ENCODE data around the gene HSDL1. TPM values are rescaled to one million over a fixed set of nuclear protein-coding genes. Genes with fewer than 3 reads are reported as not detected.

HSDL1 gene
- total and polyA plus RNA-seq, 2 of the 4 experiments (the other 2 are of a cell fraction), result 11.6 to 18.3 TPM

DNA sequence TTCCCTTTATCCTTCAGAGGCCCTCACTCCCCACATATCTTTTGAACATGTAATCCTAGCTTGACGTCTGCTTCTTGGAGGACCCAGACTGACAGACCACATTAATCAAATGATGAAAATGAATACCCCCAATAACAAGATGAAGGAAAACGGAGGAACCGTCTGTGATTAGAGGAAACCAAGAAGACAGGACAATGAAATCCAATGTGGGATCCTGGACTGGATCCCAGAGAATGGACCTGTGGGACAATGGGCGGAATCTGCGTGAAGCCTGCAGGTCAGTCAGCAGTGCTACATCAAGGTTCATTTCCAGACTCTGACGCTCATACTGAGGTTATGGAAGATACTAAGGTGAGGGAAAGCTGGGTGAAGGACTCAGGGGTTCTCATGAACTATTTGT, 64.2 kb downstream of the HSDL1 start:
- no peak overlapping the region for H3K23ac ChIP-seq (ENCODE audit: low read depth, low read length)
- H3K9me3 ChIP-seq (ENCODE audit: control insufficient read depth, insufficient read depth, low read length), result no peaks in the 10 kb centered on the region
- no peak overlapping the region for H3K4me3 ChIP-seq (ENCODE audit: insufficient read depth, low read depth, low read length)
- TF ChIP-seq MAFK (IDR thresholded peaks at IDR 0.05; ENCODE audit: low read depth, low read length) (no peak), FOS (IDR thresholded peaks at IDR 0.05; ENCODE audit: low read depth, low read length) (no peak), CHD1 (IDR thresholded peaks at IDR 0.05; ENCODE audit: low read depth, low read length) (no peak), CEBPB (IDR thresholded peaks at IDR 0.05; ENCODE audit: low read depth, low read length) (no peak), RAD21 (IDR thresholded peaks at IDR 0.05; ENCODE audit: low read length) (no peak), MXI1 (IDR thresholded peaks at IDR 0.05; ENCODE audit: borderline replicate concordance, low read depth, low read length) (no peak), NFE2L2 (IDR thresholded peaks at IDR 0.05; ENCODE audit: low read depth, low read length) (no peak), SMC3 (IDR thresholded peaks at IDR 0.05; ENCODE audit: low read depth, low read length) (no peak), RFX5 (IDR thresholded peaks at IDR 0.05; ENCODE audit: low read depth, low read length) (no peak)
- TF ChIP-seq, protein P1, sequence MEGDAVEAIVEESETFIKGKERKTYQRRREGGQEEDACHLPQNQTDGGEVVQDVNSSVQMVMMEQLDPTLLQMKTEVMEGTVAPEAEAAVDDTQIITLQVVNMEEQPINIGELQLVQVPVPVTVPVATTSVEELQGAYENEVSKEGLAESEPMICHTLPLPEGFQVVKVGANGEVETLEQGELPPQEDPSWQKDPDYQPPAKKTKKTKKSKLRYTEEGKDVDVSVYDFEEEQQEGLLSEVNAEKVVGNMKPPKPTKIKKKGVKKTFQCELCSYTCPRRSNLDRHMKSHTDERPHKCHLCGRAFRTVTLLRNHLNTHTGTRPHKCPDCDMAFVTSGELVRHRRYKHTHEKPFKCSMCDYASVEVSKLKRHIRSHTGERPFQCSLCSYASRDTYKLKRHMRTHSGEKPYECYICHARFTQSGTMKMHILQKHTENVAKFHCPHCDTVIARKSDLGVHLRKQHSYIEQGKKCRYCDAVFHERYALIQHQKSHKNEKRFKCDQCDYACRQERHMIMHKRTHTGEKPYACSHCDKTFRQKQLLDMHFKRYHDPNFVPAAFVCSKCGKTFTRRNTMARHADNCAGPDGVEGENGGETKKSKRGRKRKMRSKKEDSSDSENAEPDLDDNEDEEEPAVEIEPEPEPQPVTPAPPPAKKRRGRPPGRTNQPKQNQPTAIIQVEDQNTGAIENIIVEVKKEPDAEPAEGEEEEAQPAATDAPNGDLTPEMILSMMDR (conservative IDR thresholded peaks at IDR 0.05; ENCODE audit: low read depth, low read length), result no peak
- TF ChIP-seq, protein P2, sequence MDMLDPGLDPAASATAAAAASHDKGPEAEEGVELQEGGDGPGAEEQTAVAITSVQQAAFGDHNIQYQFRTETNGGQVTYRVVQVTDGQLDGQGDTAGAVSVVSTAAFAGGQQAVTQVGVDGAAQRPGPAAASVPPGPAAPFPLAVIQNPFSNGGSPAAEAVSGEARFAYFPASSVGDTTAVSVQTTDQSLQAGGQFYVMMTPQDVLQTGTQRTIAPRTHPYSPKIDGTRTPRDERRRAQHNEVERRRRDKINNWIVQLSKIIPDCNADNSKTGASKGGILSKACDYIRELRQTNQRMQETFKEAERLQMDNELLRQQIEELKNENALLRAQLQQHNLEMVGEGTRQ (IDR thresholded peaks at IDR 0.05; ENCODE audit: low read depth, low read length), result no peak
- H3K79me1 ChIP-seq (ENCODE audit: low read depth in 1 of 2, low read length in 2 of 2), result peaks cover 0 to 8% of the 10 kb centered on the region in 2 experiments; a peak in 2 of 4 replicates
- ATAC-seq (ENCODE audit: low read depth) (no peak), DNase-seq (no peak)
- no peak overlapping the region for H3K4me2 ChIP-seq (ENCODE audit: low read depth, low read length)
- CTCF ChIA-PET, result no interaction called here
- peaks cover 16% of the 10 kb centered on the region; the same call in 1 of the 2 replicates for H4K20me1 ChIP-seq (ENCODE audit: insufficient read depth, low read length)
- H2BK15ac ChIP-seq (ENCODE audit: low read depth, low read length), result no peak overlapping the region
- H3K27me3 ChIP-seq (ENCODE audit: control insufficient read depth, insufficient read depth, low read length), result no peaks in the 10 kb centered on the region
- intact Hi-C loops (cut with micrococcal nuclease) (no loop called here), in situ Hi-C loops (cut with MboI; ENCODE audit: low sequenced_read_pairs) (loop anchor here (10.0 kb wide), 1 partner anchor 404 kb away; no protein-coding TSS in a partner anchor), dilution Hi-C loops (cut with HindIII; ENCODE audit: low sequenced_read_pairs, unreplicated experiment) (no loop called here)
- no peak overlapping the region for H3K27ac ChIP-seq (ENCODE audit: insufficient read depth, low read length)
- no peaks in the 10 kb centered on the region for H3K4me1 ChIP-seq (ENCODE audit: control insufficient read depth, insufficient read depth, low read length)
- POLR2A ChIA-PET (ENCODE audit: unreplicated experiment), result no interaction called here
- no peaks in the 10 kb centered on the region for H3K9me1 ChIP-seq (ENCODE audit: insufficient read depth, low read length)
- H4K8ac ChIP-seq (ENCODE audit: low read depth in 2 of 2, low read length in 2 of 2), result no peak overlapping the region
- H4K91ac ChIP-seq (ENCODE audit: insufficient read depth, low read depth, low read length), result no peak overlapping the region
- no peak overlapping the region for H3K9ac ChIP-seq (ENCODE audit: low read depth, low read length)
- H2BK120ac ChIP-seq (ENCODE audit: low read depth, low read length), result no peak overlapping the region
- H2AK5ac ChIP-seq (ENCODE audit: low read depth, low read length), result no peak overlapping the region
- no peak overlapping the region for H4K5ac ChIP-seq (ENCODE audit: low read depth, low read length)
- no peak overlapping the region for H2BK20ac ChIP-seq (ENCODE audit: low read depth, low read length)
- no TSS peak for BruUV-seq (replicated peaks)
- WGBS, 2 experiments (ENCODE audit: extremely low coverage in 2 of 2, insufficient read length in 1 of 2), result 93% methylated on average over 5 of the region's 6 CpGs; no CpG with 5 or more reads in 1 of the 2 experiments
- no peak overlapping the region for H3K56ac ChIP-seq (ENCODE audit: extremely low read depth, insufficient read depth, low read length)
- no peak overlapping the region for H2AK9ac ChIP-seq (replicated peaks; ENCODE audit: low read depth, low read length, poor library complexity)
- H3K4ac ChIP-seq (ENCODE audit: low read depth, low read length), result no peak overlapping the region
- H2BK5ac ChIP-seq (ENCODE audit: low read depth, low read length, poor library complexity, severe bottlenecking), result no peak overlapping the region
- H2AFZ ChIP-seq (replicated peaks; ENCODE audit: low read length, poor library complexity), result no peak overlapping the region
- H3K36me3 ChIP-seq (ENCODE audit: control insufficient read depth, insufficient read depth, low read length), result peaks cover 35% of the 10 kb centered on the region
- H3K14ac ChIP-seq (replicated peaks; ENCODE audit: low read depth, low read length), result no peak overlapping the region
- no peak overlapping the region for H3K18ac ChIP-seq (ENCODE audit: low read depth, low read length)
